Mucosa of stomach (tissue), 1 donor: ENCODE measurements around the gene ZNRF3.

Source experiments
- H3K27me3 ChIP-seq: one replicate; pipeline ENCODE4 v1.7.0; 2013; ENCODE audit warnings: mild to moderate bottlenecking, low read length; ENCODE audit not compliant: control insufficient read depth, insufficient read depth
- H3K36me3 ChIP-seq: one replicate; pipeline ENCODE4 v1.7.0; 2013; ENCODE audit warnings: low read length; ENCODE audit not compliant: control insufficient read depth, insufficient read depth
- H3K4me1 ChIP-seq: one replicate; pipeline ENCODE4 v1.7.0; 2013; ENCODE audit warnings: mild to moderate bottlenecking, low read length; ENCODE audit not compliant: control insufficient read depth, insufficient read depth
- H3K4me3 ChIP-seq: one replicate; pipeline ENCODE4 v1.7.0; 2013; ENCODE audit warnings: low read length
- H3K9ac ChIP-seq: one replicate; pipeline ENCODE4 v1.7.0; 2013; ENCODE audit warnings: mild to moderate bottlenecking, low read length, moderate library complexity
- H3K9me3 ChIP-seq: one replicate; pipeline ENCODE4 v1.7.0; 2013; ENCODE audit warnings: mild to moderate bottlenecking, low read length, moderate library complexity; ENCODE audit not compliant: control insufficient read depth
- donor health status: Pancreatic carcinoma.

The ZNRF3 gene

GRCh38 chr22:29070490-29070889, 187.1 kb downstream of the ZNRF3 start:
- no peaks in the 10 kb centered on the region for H3K9me3 ChIP-seq
- no peaks in the 10 kb centered on the region for H3K36me3 ChIP-seq
- no peak overlapping the region for H3K9ac ChIP-seq
- H3K27me3 ChIP-seq: peaks cover 6% of the 10 kb centered on the region
- peaks cover 10% of the 10 kb centered on the region for H3K4me1 ChIP-seq
- H3K4me3 ChIP-seq: no peak overlapping the region

- Histone ChIP-seq H3K4me3 (peak overlapping the region; percentile 27), H3K4me1 (peaks cover 10% of the 10 kb centered on the region), H3K9me3 (no peaks in the 10 kb centered on the region), H3K9ac (no peak overlapping the region), H3K36me3 (no peaks in the 10 kb centered on the region), H3K27me3 (peaks cover 6% of the 10 kb centered on the region)
Measured at GRCh38 chr22:29071261-29072045, 188.1 kb downstream of the ZNRF3 start.

- peaks cover 6% of the 10 kb centered on the region for H3K27me3 ChIP-seq
- peaks cover 10% of the 10 kb centered on the region for H3K4me1 ChIP-seq
- H3K36me3 ChIP-seq: no peaks in the 10 kb centered on the region
- H3K9me3 ChIP-seq: no peaks in the 10 kb centered on the region
- H3K9ac ChIP-seq: no peak overlapping the region
- H3K4me3 ChIP-seq: peak overlapping the region; percentile 27
Measured at GRCh38 chr22:29072193-29072978, 189.0 kb downstream of the ZNRF3 start.

GRCh38 chr22:29072979-29073617, 189.7 kb downstream of the ZNRF3 start, which contains the start of gene KREMEN1:
KREMEN1 (plus strand) TSS chr22:29073035; CDS start chr22:29073131, 96 bp downstream.
- Histone ChIP-seq H3K36me3 (no peaks in the 10 kb centered on the region), H3K9me3 (no peaks in the 10 kb centered on the region), H3K4me1 (peaks cover 10% of the 10 kb centered on the region), H3K9ac (peak within 1 kb of the TSS; percentile 60), H3K27me3 (peaks cover 6% of the 10 kb centered on the region), H3K4me3 (peak within 1 kb of the TSS; percentile 42)

GRCh38 chr22:29073618-29074275, 190.4 kb downstream of the ZNRF3 start:
- Histone ChIP-seq H3K27me3 (peaks cover 6% of the 10 kb centered on the region), H3K9ac (peak overlapping the region; percentile 60), H3K4me1 (peaks cover 10% of the 10 kb centered on the region)

GRCh38 chr22:29074276-29074772, 191.0 kb downstream of the ZNRF3 start:
- H3K27me3 ChIP-seq: peaks cover 6% of the 10 kb centered on the region
- H3K9ac ChIP-seq: no peak overlapping the region
- H3K9me3 ChIP-seq: no peaks in the 10 kb centered on the region
- no peak overlapping the region for H3K4me3 ChIP-seq
- no peaks in the 10 kb centered on the region for H3K36me3 ChIP-seq
- peaks cover 15% of the 10 kb centered on the region for H3K4me1 ChIP-seq

More at GRCh38 chr22:29073618-29074275, 190.4 kb downstream of the ZNRF3 start:
- H3K9me3 ChIP-seq: no peaks in the 10 kb centered on the region
- no peaks in the 10 kb centered on the region for H3K36me3 ChIP-seq
- H3K4me3 ChIP-seq: peak overlapping the region; percentile 42

- Histone ChIP-seq H3K9me3 (no peaks in the 10 kb centered on the region), H3K4me1 (peaks cover 12% of the 10 kb centered on the region), H3K4me3 (no peak overlapping the region), H3K9ac (no peak overlapping the region), H3K27me3 (peaks cover 6% of the 10 kb centered on the region), H3K36me3 (no peaks in the 10 kb centered on the region)
Measured at GRCh38 chr22:29078036-29078868, 194.9 kb downstream of the ZNRF3 start.

GRCh38 chr22:29078869-29079207, 195.5 kb downstream of the ZNRF3 start:
- no peaks in the 10 kb centered on the region for H3K36me3 ChIP-seq
- H3K4me3 ChIP-seq: no peak overlapping the region
- peaks cover 12% of the 10 kb centered on the region for H3K4me1 ChIP-seq
- H3K27me3 ChIP-seq: no peaks in the 10 kb centered on the region
- no peaks in the 10 kb centered on the region for H3K9me3 ChIP-seq
- H3K9ac ChIP-seq: no peak overlapping the region

GRCh38 chr22:29079218-29079901, 196.0 kb downstream of the ZNRF3 start:
- Histone ChIP-seq H3K4me3 (no peak overlapping the region), H3K27me3 (no peaks in the 10 kb centered on the region), H3K36me3 (no peaks in the 10 kb centered on the region), H3K9ac (no peak overlapping the region), H3K9me3 (no peaks in the 10 kb centered on the region), H3K4me1 (peaks cover 12% of the 10 kb centered on the region)

- H3K4me1 ChIP-seq: peaks cover 12% of the 10 kb centered on the region
- H3K9ac ChIP-seq: no peak overlapping the region
- no peaks in the 10 kb centered on the region for H3K36me3 ChIP-seq
- H3K27me3 ChIP-seq: no peaks in the 10 kb centered on the region
- H3K9me3 ChIP-seq: no peaks in the 10 kb centered on the region
- H3K4me3 ChIP-seq: no peak overlapping the region
Measured at GRCh38 chr22:29080106-29080975, 197.0 kb downstream of the ZNRF3 start.
